ENCODE measurements around the gene GNG11.
"Not testable (repeated sequence)": the region's sequence is repeated elsewhere in the genome, so short reads cannot be mapped to it uniquely, and the experiment has no call there.

Gene GNG11

GRCh38 chr7:93911661-93912060 is 9.9 kb upstream of the GNG11 start:
- not testable (repeated sequence) for H3K9me3 ChIP-seq (ENCODE audit: control insufficient read depth, insufficient read depth, low read length); H3K27me3 ChIP-seq (ENCODE audit: control insufficient read depth, insufficient read depth, low read length); H3K4me1 ChIP-seq (ENCODE audit: control insufficient read depth, insufficient read depth, low read length); H3K4me3 ChIP-seq (ENCODE audit: low read length); H3K36me3 ChIP-seq (ENCODE audit: control insufficient read depth, insufficient read depth, low read length); DNase-seq (ENCODE audit: low read depth, low spot score); H3K27ac ChIP-seq (ENCODE audit: low read length)

DNA sequence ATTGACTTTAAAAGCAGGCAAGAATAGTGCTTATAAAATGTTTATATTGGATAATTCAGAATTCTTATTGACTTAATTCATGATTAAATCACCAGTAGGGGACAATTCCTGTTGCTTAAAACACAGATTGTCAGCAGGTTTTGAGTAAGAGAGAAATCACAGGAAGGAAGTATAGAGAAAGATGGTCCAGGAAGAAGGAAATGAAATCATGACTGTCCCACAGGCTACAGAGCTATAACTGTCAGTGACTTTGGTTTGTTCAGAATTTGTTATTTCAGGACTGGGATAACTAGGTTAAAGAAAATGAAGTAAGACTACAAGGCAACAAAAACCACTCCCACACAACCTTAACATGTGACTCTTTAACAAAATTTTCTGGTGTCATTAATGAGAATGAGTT is 8.3 kb upstream of the GNG11 start:
- no peak overlapping the region for H3K4me3 ChIP-seq (ENCODE audit: low read length)
- H3K36me3 ChIP-seq (ENCODE audit: control insufficient read depth, insufficient read depth, low read length), result no peaks in the 10 kb centered on the region
- no peak for DNase-seq (ENCODE audit: low read depth, low spot score)
- H3K9me3 ChIP-seq (ENCODE audit: control insufficient read depth, insufficient read depth, low read length), result no peaks in the 10 kb centered on the region
- no peaks in the 10 kb centered on the region for H3K4me1 ChIP-seq (ENCODE audit: control insufficient read depth, insufficient read depth, low read length)
- H3K27me3 ChIP-seq (ENCODE audit: control insufficient read depth, insufficient read depth, low read length), result no peaks in the 10 kb centered on the region
- no peak overlapping the region for H3K27ac ChIP-seq (ENCODE audit: low read length)

GRCh38 chr7:93914581-93915066 is 6.9 kb upstream of the GNG11 start:
- Histone ChIP-seq H3K9me3 (ENCODE audit: control insufficient read depth, insufficient read depth, low read length) (no peaks in the 10 kb centered on the region), H3K4me3 (ENCODE audit: low read length) (no peak overlapping the region), H3K36me3 (ENCODE audit: control insufficient read depth, insufficient read depth, low read length) (no peaks in the 10 kb centered on the region), H3K4me1 (ENCODE audit: control insufficient read depth, insufficient read depth, low read length) (no peaks in the 10 kb centered on the region), H3K27ac (ENCODE audit: low read length) (no peak overlapping the region), H3K27me3 (ENCODE audit: control insufficient read depth, insufficient read depth, low read length) (no peaks in the 10 kb centered on the region)
- no peak for DNase-seq (ENCODE audit: low read depth, low spot score)
- WGBS (ENCODE audit: insufficient coverage, insufficient read length), result no CpG with 5 or more reads among the region's 7 CpGs

- H3K27ac ChIP-seq (ENCODE audit: low read length); H3K27me3 ChIP-seq (ENCODE audit: control insufficient read depth, insufficient read depth, low read length); H3K9me3 ChIP-seq (ENCODE audit: control insufficient read depth, insufficient read depth, low read length); H3K4me1 ChIP-seq (ENCODE audit: control insufficient read depth, insufficient read depth, low read length); H3K36me3 ChIP-seq (ENCODE audit: control insufficient read depth, insufficient read depth, low read length); DNase-seq (ENCODE audit: low read depth, low spot score); H3K4me3 ChIP-seq (ENCODE audit: low read length): not testable (repeated sequence)
- WGBS (ENCODE audit: insufficient coverage, insufficient read length), result no CpG with 5 or more reads among the region's 3 CpGs
Observed at GRCh38 chr7:93915206-93915842, 6.2 kb upstream of the GNG11 start.

DNA sequence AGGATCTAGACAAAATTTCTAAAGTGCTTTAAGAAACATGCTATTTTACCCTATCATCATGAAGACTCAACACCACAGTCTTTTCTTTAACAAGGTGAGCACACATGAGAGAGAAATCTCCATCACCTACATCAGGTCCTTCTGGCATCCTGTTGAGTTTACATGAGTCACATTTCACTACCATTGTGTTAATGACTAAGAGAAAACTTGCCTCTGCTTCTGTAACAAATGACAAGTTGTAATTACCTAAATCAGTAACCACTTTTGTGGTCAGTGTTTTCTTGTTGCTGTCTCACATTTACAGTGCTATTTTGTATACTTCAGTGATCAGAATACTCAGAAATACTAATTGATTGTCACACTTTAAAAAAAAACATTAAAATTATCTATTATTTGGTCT is 5.6 kb upstream of the GNG11 start:
- H3K4me1 ChIP-seq (ENCODE audit: control insufficient read depth, insufficient read depth, low read length); H3K9me3 ChIP-seq (ENCODE audit: control insufficient read depth, insufficient read depth, low read length); H3K27ac ChIP-seq (ENCODE audit: low read length); DNase-seq (ENCODE audit: low read depth, low spot score); H3K4me3 ChIP-seq (ENCODE audit: low read length); H3K36me3 ChIP-seq (ENCODE audit: control insufficient read depth, insufficient read depth, low read length); H3K27me3 ChIP-seq (ENCODE audit: control insufficient read depth, insufficient read depth, low read length): not testable (repeated sequence)

DNA sequence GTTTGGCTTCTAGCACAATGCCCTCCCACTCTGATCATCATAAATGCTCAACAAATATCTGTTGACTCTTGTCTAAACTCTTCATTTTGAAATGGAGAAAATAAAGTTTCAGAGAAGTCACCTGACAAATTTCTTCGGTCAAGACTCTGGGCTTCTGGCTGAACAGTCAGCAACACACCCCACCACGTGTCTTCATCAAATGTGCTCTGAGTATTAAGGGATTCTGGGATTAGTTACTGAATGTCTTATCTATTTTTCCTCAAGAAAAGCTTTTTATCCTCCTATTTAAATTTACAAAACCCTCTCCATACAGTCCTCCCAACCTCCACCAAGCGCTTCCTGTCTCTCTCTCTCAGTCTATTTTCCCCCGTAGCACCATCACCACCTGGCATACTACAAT is 5.2 kb upstream of the GNG11 start:
- H3K36me3 ChIP-seq (ENCODE audit: control insufficient read depth, insufficient read depth, low read length); H3K4me1 ChIP-seq (ENCODE audit: control insufficient read depth, insufficient read depth, low read length); H3K27me3 ChIP-seq (ENCODE audit: control insufficient read depth, insufficient read depth, low read length); H3K9me3 ChIP-seq (ENCODE audit: control insufficient read depth, insufficient read depth, low read length); H3K27ac ChIP-seq (ENCODE audit: low read length); DNase-seq (ENCODE audit: low read depth, low spot score); H3K4me3 ChIP-seq (ENCODE audit: low read length): not testable (repeated sequence)
- 100% methylated on average over 1 of the region's 4 CpGs for WGBS (ENCODE audit: insufficient coverage, insufficient read length)

GRCh38 chr7:93920496-93921182 is 896 bp upstream of the GNG11 start:
- WGBS (ENCODE audit: insufficient coverage, insufficient read length), result no CpG with 5 or more reads among the region's 6 CpGs
- Histone ChIP-seq H3K4me1 (ENCODE audit: control insufficient read depth, insufficient read depth, low read length) (no peaks in the 10 kb centered on the region; the same call in 1 of the 2 replicates), H3K9me3 (ENCODE audit: control insufficient read depth, insufficient read depth, low read length) (no peaks in the 10 kb centered on the region), H3K27me3 (ENCODE audit: control insufficient read depth, insufficient read depth, low read length) (no peaks in the 10 kb centered on the region), H3K4me3 (ENCODE audit: low read length) (no peak overlapping the region), H3K27ac (ENCODE audit: low read length) (no peak overlapping the region), H3K36me3 (ENCODE audit: control insufficient read depth, insufficient read depth, low read length) (no peaks in the 10 kb centered on the region)
- DNase-seq (ENCODE audit: low read depth, low spot score), result no peak

GRCh38 chr7:93921186-93921585 is 349 bp upstream of the GNG11 start:
- no peak overlapping the region for H3K4me3 ChIP-seq (ENCODE audit: low read length)
- H3K27me3 ChIP-seq (ENCODE audit: control insufficient read depth, insufficient read depth, low read length), result no peaks in the 10 kb centered on the region
- no peak overlapping the region for H3K27ac ChIP-seq (ENCODE audit: low read length)
- no CpG with 5 or more reads among the region's 8 CpGs for WGBS (ENCODE audit: insufficient coverage, insufficient read length)
- no peaks in the 10 kb centered on the region; the same call in 1 of the 2 replicates for H3K4me1 ChIP-seq (ENCODE audit: control insufficient read depth, insufficient read depth, low read length)
- H3K9me3 ChIP-seq (ENCODE audit: control insufficient read depth, insufficient read depth, low read length), result no peaks in the 10 kb centered on the region
- DNase-seq (ENCODE audit: low read depth, low spot score), result no peak
- no peaks in the 10 kb centered on the region for H3K36me3 ChIP-seq (ENCODE audit: control insufficient read depth, insufficient read depth, low read length)

- DNase-seq (ENCODE audit: low read depth, low spot score), result no peak
- H3K27me3 ChIP-seq (ENCODE audit: control insufficient read depth, insufficient read depth, low read length), result no peaks in the 10 kb centered on the region
- H3K9me3 ChIP-seq (ENCODE audit: control insufficient read depth, insufficient read depth, low read length), result no peaks in the 10 kb centered on the region
- no peak overlapping the region for H3K27ac ChIP-seq (ENCODE audit: low read length)
- H3K4me1 ChIP-seq (ENCODE audit: control insufficient read depth, insufficient read depth, low read length), result no peaks in the 10 kb centered on the region; the same call in 1 of the 2 replicates
- H3K4me3 ChIP-seq (ENCODE audit: low read length), result no peak overlapping the region
- WGBS (ENCODE audit: insufficient coverage, insufficient read length), result no CpG with 5 or more reads among the region's 6 CpGs
- H3K36me3 ChIP-seq (ENCODE audit: control insufficient read depth, insufficient read depth, low read length), result no peaks in the 10 kb centered on the region
Observed at GRCh38 chr7:93923296-93923695, 1.8 kb downstream of the GNG11 start.

DNA sequence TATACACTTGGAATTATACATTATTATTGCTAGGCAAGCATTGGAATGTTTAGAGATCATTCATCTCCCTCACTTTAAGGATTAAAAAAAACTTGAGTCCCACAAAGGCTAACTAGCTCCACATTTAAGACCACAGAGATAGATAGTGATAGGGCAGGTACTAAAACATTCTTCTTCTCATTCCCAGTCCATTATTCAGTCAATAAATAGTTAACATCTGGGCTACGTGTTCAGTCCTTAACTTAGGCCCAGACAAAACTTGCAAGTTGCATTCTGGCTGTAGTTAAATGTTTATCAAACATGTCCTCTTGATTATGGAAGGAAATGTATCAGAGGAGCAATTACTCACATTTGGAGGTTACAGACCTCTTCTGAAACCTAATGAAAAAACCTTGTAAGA is 2.4 kb downstream of the GNG11 start:
- H3K36me3 ChIP-seq (ENCODE audit: control insufficient read depth, insufficient read depth, low read length), result no peaks in the 10 kb centered on the region
- H3K4me3 ChIP-seq (ENCODE audit: low read length), result no peak overlapping the region
- no peak overlapping the region for H3K27ac ChIP-seq (ENCODE audit: low read length)
- H3K4me1 ChIP-seq (ENCODE audit: control insufficient read depth, insufficient read depth, low read length), result no peaks in the 10 kb centered on the region; the same call in 1 of the 2 replicates
- WGBS (ENCODE audit: insufficient coverage, insufficient read length), result no CpG with 5 or more reads among the region's 1 CpG
- DNase-seq (ENCODE audit: low read depth, low spot score), result no peak
- no peaks in the 10 kb centered on the region for H3K9me3 ChIP-seq (ENCODE audit: control insufficient read depth, insufficient read depth, low read length)
- H3K27me3 ChIP-seq (ENCODE audit: control insufficient read depth, insufficient read depth, low read length), result no peaks in the 10 kb centered on the region

DNA sequence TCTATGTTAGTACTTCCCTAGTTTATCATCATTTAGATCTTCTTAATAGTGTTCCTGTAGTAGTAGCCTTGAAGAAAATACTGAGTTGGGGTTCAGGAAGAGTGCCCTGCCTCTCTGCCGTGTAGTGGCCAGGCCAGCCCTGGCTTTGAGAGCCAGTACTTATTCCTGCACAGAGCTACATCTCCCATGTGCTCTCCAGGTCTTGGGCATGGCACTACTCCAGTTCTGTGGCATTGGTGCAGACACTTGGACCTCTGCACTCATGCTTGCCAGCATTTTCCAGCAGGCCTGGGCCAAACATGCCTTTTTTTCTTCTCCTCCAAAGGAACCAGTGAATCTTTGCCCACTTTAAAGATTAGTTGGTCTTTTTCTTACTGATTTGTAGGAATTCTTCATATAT is 5.3 kb downstream of the GNG11 start:
- H3K27ac ChIP-seq (ENCODE audit: low read length), result no peak overlapping the region
- H3K9me3 ChIP-seq (ENCODE audit: control insufficient read depth, insufficient read depth, low read length), result no peaks in the 10 kb centered on the region
- no peaks in the 10 kb centered on the region for H3K27me3 ChIP-seq (ENCODE audit: control insufficient read depth, insufficient read depth, low read length)
- H3K4me1 ChIP-seq (ENCODE audit: control insufficient read depth, insufficient read depth, low read length), result no peaks in the 10 kb centered on the region
- no CpG with 5 or more reads among the region's 1 CpG for WGBS (ENCODE audit: insufficient coverage, insufficient read length)
- H3K36me3 ChIP-seq (ENCODE audit: control insufficient read depth, insufficient read depth, low read length), result no peaks in the 10 kb centered on the region
- H3K4me3 ChIP-seq (ENCODE audit: low read length), result no peak overlapping the region
- no peak for DNase-seq (ENCODE audit: low read depth, low spot score)

Measured in iPS DF 6.9 (cell line).